HG02938 (cell line): ENCODE results near the gene BEGAIN.

ENCODE experiments used
- ATAC-seq: cut with Tn5 transposase; IDR thresholded peaks from one replicate; pipeline ENCODE4 v1.9.1; 2021; ENCODE audit warnings: mild to moderate bottlenecking, moderate library complexity; ENCODE audit not compliant: unreplicated experiment

The BEGAIN gene

DNA sequence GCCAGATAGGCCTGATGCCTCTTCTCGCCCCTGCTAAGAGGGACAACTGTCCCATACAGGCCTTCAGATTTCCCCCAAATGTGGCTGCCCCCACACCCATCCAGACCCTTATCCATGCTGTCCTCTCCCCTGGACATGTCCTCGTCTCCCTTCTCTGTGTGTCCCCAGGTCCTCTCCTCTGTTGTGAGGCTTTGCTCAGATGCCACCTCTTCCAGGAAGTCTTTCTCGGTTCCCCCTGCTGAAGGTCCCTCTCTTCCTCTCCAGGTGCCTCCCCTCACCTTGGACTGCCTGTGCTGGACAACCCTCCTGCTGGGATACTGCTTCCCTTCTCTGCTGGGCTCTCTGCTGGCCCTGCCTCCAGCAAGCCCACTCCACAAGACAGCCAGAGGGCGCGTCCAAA, 33.7 kb downstream of the BEGAIN start:
- no peak for ATAC-seq

GRCh38 chr14:100552524-100553125, 34.6 kb downstream of the BEGAIN start:
- no peak for ATAC-seq

DNA sequence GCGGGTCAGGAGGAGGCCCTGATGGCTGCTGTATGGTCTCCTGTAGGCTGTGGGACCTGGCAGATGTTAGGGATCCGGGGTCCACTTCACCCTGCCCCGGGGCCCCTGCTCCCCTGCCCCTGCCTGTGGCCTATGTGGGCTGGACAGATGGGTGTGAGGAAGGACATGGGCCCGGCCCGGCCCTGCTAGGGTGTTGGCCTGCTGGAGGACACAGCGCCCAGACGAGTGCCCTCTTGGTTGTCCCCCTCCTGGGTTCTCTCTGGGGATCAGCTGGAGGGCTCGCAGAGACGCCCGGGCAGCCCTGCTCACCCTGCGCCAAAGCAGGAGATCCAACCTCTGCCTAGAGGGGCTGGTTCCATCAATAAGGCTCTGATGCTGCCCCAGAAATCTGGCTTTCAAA, 36.2 kb downstream of the BEGAIN start:
- no peak for ATAC-seq

DNA sequence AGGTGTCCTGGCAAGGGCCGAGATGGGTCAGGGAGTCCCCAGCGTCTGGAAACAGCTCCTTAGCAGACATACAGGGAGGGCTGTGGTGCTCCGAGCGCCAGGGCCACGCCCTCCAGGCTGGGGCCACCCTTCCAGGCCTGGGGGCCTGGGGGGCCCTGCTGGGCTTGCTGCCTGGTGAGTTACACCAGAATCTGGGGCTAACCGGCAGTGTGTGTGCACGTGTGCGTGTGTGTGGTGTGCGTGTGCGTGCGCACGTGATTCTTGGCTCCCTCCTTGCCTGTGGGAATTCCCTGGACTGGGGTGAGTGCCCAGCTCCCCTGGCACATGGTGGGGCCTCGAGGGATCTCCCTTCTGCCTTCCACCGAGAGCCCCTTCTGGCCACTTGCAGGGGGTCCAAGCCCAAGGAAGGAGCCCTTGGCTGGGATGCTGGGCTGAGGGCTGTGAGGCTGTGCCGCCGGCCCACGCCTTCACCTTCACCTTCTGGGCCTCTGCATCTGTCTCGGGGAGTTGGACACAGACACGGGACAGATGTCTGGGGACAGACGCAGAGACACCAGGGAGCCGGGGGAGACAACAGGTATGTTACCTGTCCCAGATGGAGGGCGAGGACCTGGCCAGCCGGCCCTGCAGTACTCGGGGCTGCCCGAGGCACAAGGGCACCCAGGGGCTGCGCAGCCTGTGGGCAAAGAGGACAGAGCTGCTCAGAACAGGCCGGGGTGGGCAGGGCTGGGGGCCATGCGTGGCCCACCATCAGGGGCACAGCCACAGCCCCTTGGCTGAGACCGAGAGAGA, 37.2 kb downstream of the BEGAIN start:
- ATAC-seq, result no peak

GRCh38 chr14:100548939-100549338, 38.3 kb downstream of the BEGAIN start:
- no peak for ATAC-seq

GRCh38 chr14:100548295-100548655, 38.9 kb downstream of the BEGAIN start:
- ATAC-seq, result no peak

GRCh38 chr14:100547633-100548294, 39.5 kb downstream of the BEGAIN start:
- ATAC-seq, result no peak

DNA sequence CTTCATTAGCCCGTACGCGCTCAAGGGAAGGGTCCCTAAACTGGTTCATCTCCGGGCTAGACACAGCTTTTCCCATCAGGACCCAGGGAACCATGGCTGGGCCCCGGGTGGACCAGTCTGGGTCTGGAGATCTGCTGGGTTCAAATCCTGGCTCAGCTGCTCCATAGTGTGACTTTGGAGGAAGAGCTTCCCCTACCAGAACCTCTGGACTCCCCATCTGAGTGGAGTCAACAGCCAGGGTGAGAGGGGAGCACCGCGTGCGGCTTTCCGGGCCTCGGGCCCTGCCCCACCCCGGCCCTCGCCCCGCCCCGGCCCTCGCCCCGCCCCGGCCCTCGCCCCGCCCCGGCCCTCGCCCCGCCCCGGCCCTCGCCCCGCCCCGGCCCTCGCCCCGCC, 41.2 kb downstream of the BEGAIN start:
- no peak for ATAC-seq

GRCh38 chr14:100545359-100545758, 41.9 kb downstream of the BEGAIN start:
- no peak for ATAC-seq

DNA sequence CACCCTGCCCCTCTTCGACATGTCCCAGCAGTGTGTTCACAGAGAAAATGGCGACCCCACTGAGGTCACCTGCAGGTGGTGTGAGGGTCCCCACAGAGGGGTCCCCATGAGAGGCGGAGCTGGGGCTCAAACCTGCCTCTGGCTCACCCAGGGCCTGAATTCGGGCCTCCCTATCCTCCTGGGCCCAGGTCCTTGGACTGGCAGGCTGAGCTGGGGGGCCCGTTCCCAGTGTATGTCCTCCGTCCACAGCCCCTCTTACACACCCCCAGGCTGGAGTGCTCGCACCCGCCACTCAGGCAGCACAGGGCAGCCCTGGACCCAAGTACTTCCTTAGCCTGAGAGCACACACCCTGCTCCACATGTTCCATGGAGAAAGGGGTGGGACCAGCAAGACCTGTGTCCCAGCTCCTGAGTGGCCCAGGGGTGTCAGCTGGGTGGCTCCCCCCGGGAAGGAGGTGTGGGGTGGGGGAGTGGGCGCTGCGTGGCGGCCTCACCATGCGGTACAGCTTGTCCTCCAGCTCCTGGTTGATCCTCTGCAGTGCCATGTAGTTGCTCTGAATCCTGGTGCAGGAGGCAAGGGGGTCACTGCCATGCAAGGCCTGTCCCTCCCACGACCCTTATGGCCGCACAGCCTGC, 42.6 kb downstream of the BEGAIN start:
- no peak for ATAC-seq

- no peak for ATAC-seq
These were observed 43.5 kb downstream of the BEGAIN start for GRCh38 chr14:100543471-100544455.

DNA sequence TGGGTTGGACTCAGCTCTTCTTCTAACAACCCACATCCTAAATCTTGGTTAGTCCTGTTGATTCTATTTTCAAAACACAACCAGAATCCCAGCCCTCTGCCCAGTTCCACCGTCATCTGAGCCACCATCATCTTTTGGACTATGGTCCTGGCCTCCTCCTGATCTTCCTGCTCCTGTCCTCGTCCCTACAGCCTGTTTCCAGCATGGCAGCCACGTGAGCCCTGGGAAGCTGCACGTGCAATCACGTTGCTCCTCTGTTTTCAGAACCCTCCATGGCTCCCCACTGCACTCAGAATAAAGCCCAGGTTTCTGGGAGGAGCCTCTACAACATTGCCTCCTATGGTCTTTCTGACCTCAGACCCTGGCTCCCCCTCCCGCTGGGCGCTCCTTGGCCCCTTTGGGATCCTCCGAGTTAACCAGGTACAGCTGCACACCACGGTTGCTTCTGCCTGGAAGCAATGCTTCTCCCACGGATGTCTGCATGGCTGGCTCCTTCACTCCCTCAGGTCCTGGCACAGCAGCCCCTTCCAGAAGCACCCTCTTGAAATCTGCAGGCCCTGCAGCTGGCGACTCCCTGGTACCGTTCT, 44.5 kb downstream of the BEGAIN start:
- no peak for ATAC-seq

DNA sequence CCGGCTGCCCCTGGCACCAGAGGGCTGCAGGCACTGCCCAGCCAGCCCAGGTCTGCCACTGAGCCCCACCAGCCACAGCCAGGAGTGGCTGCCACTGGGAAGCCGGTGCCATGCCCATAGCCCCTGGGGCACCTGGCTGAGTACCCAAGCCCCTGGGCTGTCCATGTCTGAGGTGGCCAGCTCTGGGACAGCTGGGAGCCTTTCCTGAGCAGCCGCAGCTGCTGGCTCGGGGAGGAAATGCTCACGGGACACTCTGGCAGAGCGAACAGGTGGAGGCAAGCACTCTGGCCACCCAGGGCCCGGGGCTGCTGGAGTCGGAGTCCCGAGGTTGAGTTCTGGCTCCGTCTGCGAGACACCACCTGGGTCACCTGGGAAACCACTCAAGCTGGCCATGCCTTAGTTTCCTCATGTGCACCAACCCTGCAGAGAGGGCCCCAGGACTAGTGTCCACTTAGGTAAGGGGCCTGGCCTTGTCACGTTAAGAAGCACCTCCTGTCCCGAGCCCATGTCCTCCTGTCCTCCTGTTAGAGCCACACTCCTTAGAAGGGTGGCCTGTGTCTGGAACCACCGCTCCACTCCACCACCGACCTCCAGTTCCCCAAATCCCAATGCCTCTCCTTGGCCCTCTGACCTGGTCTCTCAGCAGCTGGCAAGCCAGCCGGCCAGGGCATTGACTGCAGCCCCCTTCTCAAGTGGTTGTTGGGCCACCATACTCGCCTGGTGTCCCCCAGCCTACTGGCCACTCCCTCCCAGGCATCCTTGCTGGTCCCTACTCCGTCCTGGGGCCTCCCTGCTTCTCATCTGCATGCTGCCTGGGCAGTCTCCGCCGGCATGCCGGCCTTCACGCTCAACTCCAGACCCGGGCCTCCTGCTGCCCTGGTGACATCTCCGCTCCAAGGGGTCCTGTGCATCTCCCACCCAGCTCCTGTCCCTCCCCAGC, 45.3 kb downstream of the BEGAIN start:
- ATAC-seq, result no peak

DNA sequence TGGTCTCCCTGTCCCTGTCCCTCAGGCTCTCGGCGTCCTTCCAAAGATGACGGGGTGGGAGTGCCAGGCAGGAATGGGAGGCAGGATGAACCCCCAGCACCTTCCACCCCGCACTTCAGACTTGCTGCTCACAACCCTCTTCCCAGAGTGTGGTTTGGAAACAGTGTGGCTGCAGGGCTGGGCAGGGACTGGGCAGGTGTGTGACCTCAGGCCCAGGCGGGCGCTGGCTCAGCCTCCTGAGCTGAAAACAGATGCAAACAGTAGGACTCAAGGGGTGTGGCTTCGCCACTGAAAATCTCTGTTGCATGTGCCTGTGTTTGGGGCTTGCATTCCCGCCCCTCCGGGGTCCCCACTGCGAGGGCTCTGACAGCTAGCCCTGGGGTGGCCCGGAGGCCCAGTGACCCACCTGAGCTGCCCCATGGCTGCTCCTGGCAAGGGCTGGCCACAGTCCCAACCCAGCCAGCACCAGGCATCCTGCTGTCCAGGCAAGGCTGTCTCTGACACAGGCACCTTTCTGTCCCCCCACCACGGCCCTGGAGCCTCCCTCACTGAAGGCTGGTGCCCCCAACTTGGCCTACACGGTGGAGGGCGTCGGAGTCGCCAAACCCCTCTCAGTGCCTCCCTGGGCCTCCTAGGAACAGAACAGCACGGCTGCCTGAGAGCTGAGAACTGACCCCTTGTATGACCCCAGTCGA, 46.1 kb downstream of the BEGAIN start:
- no peak for ATAC-seq

DNA sequence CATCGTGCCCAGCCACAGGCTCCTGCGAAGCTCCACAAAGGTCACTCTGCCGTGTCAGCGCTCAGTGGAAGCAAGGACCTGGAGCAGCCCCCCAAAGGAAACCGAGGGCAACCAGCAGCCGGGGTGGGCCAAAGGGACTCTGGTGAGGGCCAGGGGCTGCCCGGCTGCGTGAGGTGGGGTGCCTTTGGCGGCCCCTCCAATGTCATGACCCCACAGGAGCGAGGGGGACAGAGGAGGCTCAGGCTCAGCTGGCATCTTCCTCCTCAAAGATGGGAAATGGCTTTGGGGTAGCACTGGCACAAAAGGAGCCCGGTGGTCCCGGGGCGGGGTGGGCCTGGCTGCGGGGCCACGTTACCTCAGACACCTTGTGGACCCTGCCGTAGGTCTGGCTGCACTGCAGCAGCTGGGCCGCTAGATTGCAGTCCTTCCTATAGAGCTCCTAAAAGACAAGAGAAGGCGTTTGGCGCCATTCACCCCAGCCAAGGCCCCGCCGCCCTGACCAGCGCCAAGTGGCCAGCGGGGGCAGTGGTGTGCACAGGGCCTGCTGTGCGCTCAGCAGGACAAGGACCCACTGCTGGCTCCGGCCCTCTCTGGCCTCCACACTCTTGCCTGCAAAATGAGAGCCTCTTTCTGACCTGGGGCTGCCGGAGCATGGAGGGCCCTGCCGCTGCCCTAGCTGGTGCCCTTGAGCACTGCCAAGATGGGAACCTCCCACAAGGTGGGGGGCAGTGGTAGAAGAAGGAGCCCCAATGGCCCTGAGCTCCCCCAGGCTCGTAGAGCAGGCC, 46.9 kb downstream of the BEGAIN start:
- ATAC-seq, result no peak

DNA sequence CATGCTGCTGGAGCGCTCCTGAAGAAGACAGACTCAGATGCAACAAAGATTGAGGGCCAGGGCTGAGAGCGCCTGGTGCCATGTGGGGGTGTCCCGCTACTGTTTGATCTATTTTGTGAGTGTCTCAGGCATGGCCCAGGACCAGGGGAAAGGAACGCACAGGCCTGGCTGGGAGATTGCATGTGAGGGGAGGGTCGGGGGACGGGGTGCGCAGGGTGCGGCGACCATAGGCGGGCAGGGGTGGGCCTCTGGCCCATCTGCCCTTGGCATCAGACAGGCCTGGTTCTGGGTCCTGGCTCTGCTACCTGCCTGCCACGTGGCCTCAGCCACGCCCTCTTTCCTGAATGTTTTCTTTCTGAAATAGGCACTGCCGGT, 47.5 kb downstream of the BEGAIN start:
- no peak for ATAC-seq

GRCh38 chr14:100539003-100539660, 48.1 kb downstream of the BEGAIN start:
- no peak for ATAC-seq
